ENCODE measurements around the gene MTG2. TPM values are rescaled to one million over a fixed set of nuclear protein-coding genes. Genes with fewer than 3 reads are reported as not detected.

The MTG2 gene
- total and polyA plus RNA-seq, 2 of the 4 experiments (the other 2 are of a cell fraction) = 11.5 to 25.2 TPM

- POLR2A ChIA-PET (ENCODE audit: unreplicated experiment) = no interaction called here
- Histone ChIP-seq H2BK5ac (ENCODE audit: low read depth, low read length, poor library complexity, severe bottlenecking) (no peak overlapping the region), H3K23ac (ENCODE audit: low read depth, low read length) (no peak overlapping the region), H2BK120ac (ENCODE audit: low read depth, low read length) (no peak overlapping the region), H3K18ac (ENCODE audit: low read depth, low read length) (no peak overlapping the region), H3K9ac (ENCODE audit: low read depth, low read length) (no peak overlapping the region), H3K27ac (ENCODE audit: insufficient read depth, low read length) (no peak overlapping the region), H4K5ac (ENCODE audit: low read depth, low read length) (no peak overlapping the region), H4K91ac (ENCODE audit: insufficient read depth, low read depth, low read length) (no peak overlapping the region), H4K20me1 (ENCODE audit: insufficient read depth, low read length) (peaks cover 88% of the 10 kb centered on the region), H3K4me1 (ENCODE audit: control insufficient read depth, insufficient read depth, low read length) (peaks cover 5% of the 10 kb centered on the region), H2AFZ (replicated peaks; ENCODE audit: low read length, poor library complexity) (no peak overlapping the region), H3K4me2 (ENCODE audit: low read depth, low read length) (no peak overlapping the region), H2BK15ac (ENCODE audit: low read depth, low read length) (no peak overlapping the region), H3K56ac (ENCODE audit: extremely low read depth, insufficient read depth, low read length) (no peak overlapping the region), H4K8ac (ENCODE audit: low read depth in 2 of 2, low read length in 2 of 2) (no peak overlapping the region), H3K4me3 (ENCODE audit: insufficient read depth, low read depth, low read length) (no peak overlapping the region), H2AK5ac (ENCODE audit: low read depth, low read length) (no peak overlapping the region), H3K4ac (ENCODE audit: low read depth, low read length) (no peak overlapping the region), H2AK9ac (replicated peaks; ENCODE audit: low read depth, low read length, poor library complexity) (peak overlapping the region; percentile 28), H3K9me1 (ENCODE audit: insufficient read depth, low read length) (peaks cover 31% of the 10 kb centered on the region), H3K36me3 (ENCODE audit: control insufficient read depth, insufficient read depth, low read length) (peaks cover 11% of the 10 kb centered on the region; the same call in 1 of the 2 replicates), H3K79me1 (ENCODE audit: low read depth in 1 of 2, low read length in 2 of 2) (peaks cover 19 to 84% of the 10 kb centered on the region in 2 experiments), H3K9me3 (ENCODE audit: control insufficient read depth, insufficient read depth, low read length) (no peaks in the 10 kb centered on the region), H3K14ac (replicated peaks; ENCODE audit: low read depth, low read length) (no peak overlapping the region), H2BK20ac (ENCODE audit: low read depth, low read length) (no peak overlapping the region), H3K27me3 (ENCODE audit: control insufficient read depth, insufficient read depth, low read length) (no peaks in the 10 kb centered on the region)
- ATAC-seq (ENCODE audit: low read depth) (no peak), DNase-seq (no peak)
- no TSS peak for BruUV-seq (replicated peaks)
- CTCF ChIA-PET = no interaction called here
- intact Hi-C loops (cut with micrococcal nuclease) = no loop called here
- dilution Hi-C loops (cut with HindIII; ENCODE audit: low sequenced_read_pairs, unreplicated experiment) = no loop called here
- no peak for TF ChIP-seq MXI1 (IDR thresholded peaks at IDR 0.05; ENCODE audit: borderline replicate concordance, low read depth, low read length)
- no peak for TF ChIP-seq POLR2A (IDR thresholded peaks at IDR 0.05; ENCODE audit: low read depth, low read length)
- no peak for TF ChIP-seq NFE2L2 (IDR thresholded peaks at IDR 0.05; ENCODE audit: low read depth, low read length)
- TF ChIP-seq ELK1 (IDR thresholded peaks at IDR 0.05; ENCODE audit: borderline replicate concordance, low read depth, low read length) = no peak
- no peak for TF ChIP-seq BHLHE40 (IDR thresholded peaks at IDR 0.05; ENCODE audit: low read depth, low read length)
- in situ Hi-C loops (cut with MboI; ENCODE audit: low sequenced_read_pairs) = no loop called here
- 92% methylated on average over 8 of the region's 11 CpGs; no CpG with 5 or more reads in 1 of the 2 experiments for WGBS, 2 experiments (ENCODE audit: extremely low coverage in 2 of 2, insufficient read length in 1 of 2)
These were observed 31.6 kb upstream of the MTG2 start for GRCh38 chr20:62151225-62151624.

Measured in IMR-90 (cell line).